Measurements from ENCODE around the gene HERC6.

DNA sequence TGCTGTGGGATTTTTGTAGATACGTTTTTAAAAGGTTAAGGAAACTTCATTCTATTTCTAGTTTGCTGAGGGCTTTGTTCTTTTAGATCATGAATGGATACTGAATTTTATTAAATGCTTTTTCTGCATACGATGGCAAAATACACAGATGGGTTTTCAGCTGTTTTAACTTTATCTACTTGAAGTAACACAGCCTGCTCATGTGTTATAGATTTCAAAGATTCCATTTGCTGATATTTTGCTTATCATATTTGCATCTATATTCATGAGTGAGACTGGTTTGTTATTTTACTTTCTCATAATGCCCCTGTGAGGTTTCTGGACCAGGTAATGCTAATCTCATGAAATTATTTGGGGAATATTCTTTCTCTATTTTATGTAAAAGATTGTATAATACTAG lies 43.8 kb downstream of the HERC6 start:
- TF ChIP-seq, protein P1, sequence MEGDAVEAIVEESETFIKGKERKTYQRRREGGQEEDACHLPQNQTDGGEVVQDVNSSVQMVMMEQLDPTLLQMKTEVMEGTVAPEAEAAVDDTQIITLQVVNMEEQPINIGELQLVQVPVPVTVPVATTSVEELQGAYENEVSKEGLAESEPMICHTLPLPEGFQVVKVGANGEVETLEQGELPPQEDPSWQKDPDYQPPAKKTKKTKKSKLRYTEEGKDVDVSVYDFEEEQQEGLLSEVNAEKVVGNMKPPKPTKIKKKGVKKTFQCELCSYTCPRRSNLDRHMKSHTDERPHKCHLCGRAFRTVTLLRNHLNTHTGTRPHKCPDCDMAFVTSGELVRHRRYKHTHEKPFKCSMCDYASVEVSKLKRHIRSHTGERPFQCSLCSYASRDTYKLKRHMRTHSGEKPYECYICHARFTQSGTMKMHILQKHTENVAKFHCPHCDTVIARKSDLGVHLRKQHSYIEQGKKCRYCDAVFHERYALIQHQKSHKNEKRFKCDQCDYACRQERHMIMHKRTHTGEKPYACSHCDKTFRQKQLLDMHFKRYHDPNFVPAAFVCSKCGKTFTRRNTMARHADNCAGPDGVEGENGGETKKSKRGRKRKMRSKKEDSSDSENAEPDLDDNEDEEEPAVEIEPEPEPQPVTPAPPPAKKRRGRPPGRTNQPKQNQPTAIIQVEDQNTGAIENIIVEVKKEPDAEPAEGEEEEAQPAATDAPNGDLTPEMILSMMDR (IDR thresholded peaks at IDR 0.05): no peak
- no peak for TF ChIP-seq GABPB1 (CRISPR knock-in tag; IDR thresholded peaks at IDR 0.05)
- TF ChIP-seq E2F1 (CRISPR knock-in tag; IDR thresholded peaks at IDR 0.05): no peak
- TF ChIP-seq FOXP1 (CRISPR knock-in tag; IDR thresholded peaks at IDR 0.05; ENCODE audit: borderline replicate concordance): no peak
- no peak for TF ChIP-seq ATF3 (CRISPR knock-in tag; conservative IDR thresholded peaks at IDR 0.05)
- no peak for TF ChIP-seq FOXJ3 (CRISPR knock-in tag; IDR thresholded peaks at IDR 0.05; ENCODE audit: borderline replicate concordance)
- TF ChIP-seq, protein P2, sequence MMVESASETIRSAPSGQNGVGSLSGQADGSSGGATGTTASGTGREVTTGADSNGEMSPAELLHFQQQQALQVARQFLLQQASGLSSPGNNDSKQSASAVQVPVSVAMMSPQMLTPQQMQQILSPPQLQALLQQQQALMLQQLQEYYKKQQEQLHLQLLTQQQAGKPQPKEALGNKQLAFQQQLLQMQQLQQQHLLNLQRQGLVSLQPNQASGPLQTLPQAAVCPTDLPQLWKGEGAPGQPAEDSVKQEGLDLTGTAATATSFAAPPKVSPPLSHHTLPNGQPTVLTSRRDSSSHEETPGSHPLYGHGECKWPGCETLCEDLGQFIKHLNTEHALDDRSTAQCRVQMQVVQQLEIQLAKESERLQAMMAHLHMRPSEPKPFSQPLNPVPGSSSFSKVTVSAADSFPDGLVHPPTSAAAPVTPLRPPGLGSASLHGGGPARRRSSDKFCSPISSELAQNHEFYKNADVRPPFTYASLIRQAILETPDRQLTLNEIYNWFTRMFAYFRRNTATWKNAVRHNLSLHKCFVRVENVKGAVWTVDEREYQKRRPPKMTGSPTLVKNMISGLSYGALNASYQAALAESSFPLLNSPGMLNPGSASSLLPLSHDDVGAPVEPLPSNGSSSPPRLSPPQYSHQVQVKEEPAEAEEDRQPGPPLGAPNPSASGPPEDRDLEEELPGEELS (CRISPR knock-in tag; IDR thresholded peaks at IDR 0.05): no peak
- TF ChIP-seq MAX (CRISPR knock-in tag; IDR thresholded peaks at IDR 0.05): no peak
- no peak for TF ChIP-seq ZBTB43 (CRISPR knock-in tag; IDR thresholded peaks at IDR 0.05)
